CD14-positive monocyte (primary cell): Measurements from ENCODE around the gene CROCC. TPM values are rescaled to one million over a fixed set of nuclear protein-coding genes. Genes with fewer than 3 reads are reported as not detected.
"Not testable (repeated sequence)": the region's sequence is repeated elsewhere in the genome, so short reads cannot be mapped to it uniquely, and the experiment has no call there.

Experiments used
- DNase-seq, 3 donors: peaks; one replicate each; pipeline ENCODE4 v3.0.0-alpha.2; 2011 to 2022
- H2AFZ ChIP-seq: 2 replicates; pipeline ENCODE4 v1.6.0; 2012; ENCODE audit warnings: mild to moderate bottlenecking, low read depth, low read length, inconsistent platforms; ENCODE audit not compliant: insufficient read depth, poor library complexity, severe bottlenecking
- H3K27ac ChIP-seq, 2 donors: 1 replicate in 1 of 2; 2 replicates in 1 of 2; pipeline ENCODE4 v1.5.1; 2012 to 2013; ENCODE audit warnings: low read length in 2 of 2, control low read depth in 1 of 2, inconsistent platforms in 1 of 2, low read depth in 1 of 2, mild to moderate bottlenecking in 1 of 2
- H3K27me3 ChIP-seq, 2 donors: one replicate each; pipeline versions ENCODE4 v1.6.0 to v1.6.1; 2011 to 2013; ENCODE audit warnings: low read length in 2 of 2; ENCODE audit not compliant: control insufficient read depth in 2 of 2, insufficient read depth in 2 of 2
- H3K36me3 ChIP-seq, 2 donors: replicated peaks in 1 of 2; 1 replicate in 1 of 2; 2 replicates in 1 of 2; pipeline versions ENCODE4 v1.5.1 to v1.6.1; 2012 to 2013; ENCODE audit warnings: low read length in 2 of 2, control low read depth in 1 of 2, inconsistent platforms in 1 of 2, mild to moderate bottlenecking in 1 of 2; ENCODE audit not compliant: insufficient read depth in 2 of 2, control insufficient read depth in 1 of 2
- H3K4me1 ChIP-seq, 2 donors: 1 replicate in 1 of 2; 2 replicates in 1 of 2; pipeline versions ENCODE4 v1.5.1 to v1.6.1; 2012 to 2013; ENCODE audit warnings: low read length in 2 of 2, control low read depth in 1 of 2, inconsistent platforms in 1 of 2, mild to moderate bottlenecking in 1 of 2, moderate library complexity in 1 of 2; ENCODE audit not compliant: insufficient read depth in 2 of 2, control insufficient read depth in 1 of 2
- H3K4me2 ChIP-seq: replicated peaks from 2 replicates; pipeline ENCODE3; 2012; ENCODE audit warnings: low read length, moderate library complexity, mild to moderate bottlenecking; ENCODE audit not compliant: poor library complexity, severe bottlenecking; ENCODE audit errors: extremely low read depth
- H3K4me3 ChIP-seq, 3 experiments: fragments of 200-600 bp in 1 of 3; sonication (generic) in 1 of 3; replicated peaks in 1 of 3; 1 replicate in 2 of 3; 2 replicates in 1 of 3; pipeline ENCODE4 v1.5.1; 2011 to 2013; ENCODE audit warnings: low read length in 3 of 3, mild to moderate bottlenecking in 3 of 3, control low read depth in 2 of 3, low read depth in 2 of 3, inconsistent platforms in 1 of 3, moderate library complexity in 1 of 3
- H3K79me2 ChIP-seq: 2 replicates; pipeline ENCODE4 v1.6.0; 2012; ENCODE audit warnings: mild to moderate bottlenecking, control low read depth, inconsistent platforms, low read length, moderate library complexity; ENCODE audit not compliant: insufficient read depth
- H3K9ac ChIP-seq: 2 replicates; pipeline ENCODE4 v1.6.0; 2017; ENCODE audit warnings: low read length, mild to moderate bottlenecking; ENCODE audit not compliant: insufficient read depth, poor library complexity, severe bottlenecking
- H3K9me3 ChIP-seq, 2 donors: replicated peaks in 1 of 2; 1 replicate in 1 of 2; 2 replicates in 1 of 2; pipeline versions ENCODE4 v1.5.1 to v1.6.1; 2012 to 2013; ENCODE audit warnings: low read length in 2 of 2, control low read depth in 1 of 2; ENCODE audit not compliant: control insufficient read depth in 1 of 2, insufficient read depth in 1 of 2
- H4K20me1 ChIP-seq: 2 replicates; pipeline ENCODE4 v1.6.0; 2012; ENCODE audit warnings: mild to moderate bottlenecking, low read length, control low read depth, moderate library complexity; ENCODE audit not compliant: insufficient read depth
- H3K27ac Mint-ChIP-seq, 7 donors: one replicate each; pipeline ENCODE4 v1.8.0; 2020; ENCODE audit warnings: mild to moderate bottlenecking in 7 of 7, mixed read lengths in 7 of 7, moderate library complexity in 6 of 7, inconsistent platforms in 2 of 7
- H3K27me3 Mint-ChIP-seq, 3 donors: one replicate each; pipeline ENCODE4 v1.8.0; 2021 to 2022; ENCODE audit warnings: low read depth in 3 of 3, mild to moderate bottlenecking in 3 of 3, mixed read lengths in 3 of 3, moderate library complexity in 3 of 3, inconsistent platforms in 1 of 3
- H3K36me3 Mint-ChIP-seq, 2 donors: one replicate each; pipeline ENCODE4 v1.8.0; 2020; ENCODE audit warnings: mixed read lengths in 2 of 2, inconsistent platforms in 1 of 2, mild to moderate bottlenecking in 1 of 2
- H3K4me1 Mint-ChIP-seq: one replicate; pipeline ENCODE4 v1.8.0; 2020; ENCODE audit warnings: mild to moderate bottlenecking, mixed read lengths
- H3K4me3 Mint-ChIP-seq, 2 donors: one replicate each; pipeline ENCODE4 v1.8.0; 2020; ENCODE audit warnings: mild to moderate bottlenecking in 2 of 2, mixed read lengths in 2 of 2, moderate library complexity in 1 of 2
- H3K9me3 Mint-ChIP-seq, 7 donors: one replicate each; pipeline ENCODE4 v1.8.0; 2020 to 2022; ENCODE audit warnings: mixed read lengths in 7 of 7, mild to moderate bottlenecking in 6 of 7, moderate library complexity in 6 of 7, inconsistent platforms in 2 of 7
- WGBS: methylation state at CpG from one replicate; pipeline ENCODE4 v1.1.5; 2013; ENCODE audit warnings: missing lambda C conversion rate; ENCODE audit not compliant: insufficient coverage; 5-methylcytosine and 5-hydroxymethylcytosine counted together
- intact Hi-C, 2 donors: fragments of 100-400 bp; cut with micrococcal nuclease; formaldehyde crosslinking; loops; one replicate each; pipeline versions ENCODE4 v1.15.0 to v1.15.1; 2023
- polyA plus RNA-seq, 3 donors: library from polyadenylated mRNA; depleted of rRNA in 1 of 3; unstranded in 2 of 3; stranded (reverse) in 1 of 3; fragments of 300-500 nt in 2 of 3; fragments of >200 nt in 1 of 3; fragmentation: Illumina TruSeq in 2 of 3; gene quantifications; 1 replicate in 2 of 3; 2 replicates in 1 of 3; pipeline ENCODE4 v1.2.3, GENCODE V29; 2012 to 2021
- TF ChIP-seq, protein P1 (sequence below): fragments of 200-600 bp; IDR thresholded peaks from one replicate; pipeline ENCODE4 v1.8.0; 2022; ENCODE audit warnings: antibody characterized with exemption, mild to moderate bottlenecking

Gene CROCC
- polyA plus RNA-seq, 3 donors: 0.21 to 46.1 (median 0.69) TPM

DNA sequence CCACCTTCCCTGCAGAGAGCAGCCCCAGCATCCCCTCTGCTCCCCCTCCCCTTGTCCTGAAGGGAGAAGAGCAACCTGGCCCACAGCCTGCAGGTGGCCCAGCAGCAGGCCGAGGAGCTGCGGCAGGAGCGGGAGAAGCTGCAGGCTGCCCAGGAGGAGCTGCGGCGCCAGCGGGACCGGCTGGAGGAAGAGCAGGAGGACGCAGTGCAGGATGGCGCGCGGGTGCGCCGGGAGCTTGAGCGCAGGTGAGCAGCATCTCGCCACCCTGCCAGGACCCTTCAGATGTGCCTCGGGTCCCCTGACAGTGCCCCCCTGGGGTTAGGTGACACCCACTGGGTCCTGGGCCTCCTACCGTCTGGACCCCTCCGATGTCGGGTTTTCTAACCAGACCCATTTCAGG is 22.3 kb downstream of the CROCC start:
- no peak overlapping the region for H3K4me3 Mint-ChIP-seq
- no peak overlapping the region for H3K4me2 ChIP-seq
- 99% methylated on average over 16 of the region's 19 CpGs for WGBS
- H3K4me3 ChIP-seq: no peak overlapping the region
- H3K27ac ChIP-seq: no peak overlapping the region
- TF ChIP-seq, protein P1, sequence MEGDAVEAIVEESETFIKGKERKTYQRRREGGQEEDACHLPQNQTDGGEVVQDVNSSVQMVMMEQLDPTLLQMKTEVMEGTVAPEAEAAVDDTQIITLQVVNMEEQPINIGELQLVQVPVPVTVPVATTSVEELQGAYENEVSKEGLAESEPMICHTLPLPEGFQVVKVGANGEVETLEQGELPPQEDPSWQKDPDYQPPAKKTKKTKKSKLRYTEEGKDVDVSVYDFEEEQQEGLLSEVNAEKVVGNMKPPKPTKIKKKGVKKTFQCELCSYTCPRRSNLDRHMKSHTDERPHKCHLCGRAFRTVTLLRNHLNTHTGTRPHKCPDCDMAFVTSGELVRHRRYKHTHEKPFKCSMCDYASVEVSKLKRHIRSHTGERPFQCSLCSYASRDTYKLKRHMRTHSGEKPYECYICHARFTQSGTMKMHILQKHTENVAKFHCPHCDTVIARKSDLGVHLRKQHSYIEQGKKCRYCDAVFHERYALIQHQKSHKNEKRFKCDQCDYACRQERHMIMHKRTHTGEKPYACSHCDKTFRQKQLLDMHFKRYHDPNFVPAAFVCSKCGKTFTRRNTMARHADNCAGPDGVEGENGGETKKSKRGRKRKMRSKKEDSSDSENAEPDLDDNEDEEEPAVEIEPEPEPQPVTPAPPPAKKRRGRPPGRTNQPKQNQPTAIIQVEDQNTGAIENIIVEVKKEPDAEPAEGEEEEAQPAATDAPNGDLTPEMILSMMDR: no peak
- no peaks in the 10 kb centered on the region for H3K4me1 ChIP-seq
- no peaks in the 10 kb centered on the region for H3K79me2 ChIP-seq
- intact Hi-C loops: no loop called here
- H2AFZ ChIP-seq: no peak overlapping the region
- H3K9me3 Mint-ChIP-seq: peaks cover 0 to 2% (median 0%) of the 10 kb centered on the region in 7 donors
- H3K27ac Mint-ChIP-seq: no peak overlapping the region
- no peaks in the 10 kb centered on the region for H3K9me3 ChIP-seq
- H3K27me3 ChIP-seq: no peaks in the 10 kb centered on the region
- no peak for DNase-seq
- H3K4me1 Mint-ChIP-seq: no peaks in the 10 kb centered on the region
- peaks cover 7 to 13% of the 10 kb centered on the region in 2 donors for H3K36me3 Mint-ChIP-seq
- peaks cover 0 to 8% of the 10 kb centered on the region in 2 donors for H3K36me3 ChIP-seq
- H3K9ac ChIP-seq: no peak overlapping the region
- peaks cover 0 to 5% (median 1%) of the 10 kb centered on the region in 3 donors for H3K27me3 Mint-ChIP-seq
- H4K20me1 ChIP-seq: no peaks in the 10 kb centered on the region

DNA sequence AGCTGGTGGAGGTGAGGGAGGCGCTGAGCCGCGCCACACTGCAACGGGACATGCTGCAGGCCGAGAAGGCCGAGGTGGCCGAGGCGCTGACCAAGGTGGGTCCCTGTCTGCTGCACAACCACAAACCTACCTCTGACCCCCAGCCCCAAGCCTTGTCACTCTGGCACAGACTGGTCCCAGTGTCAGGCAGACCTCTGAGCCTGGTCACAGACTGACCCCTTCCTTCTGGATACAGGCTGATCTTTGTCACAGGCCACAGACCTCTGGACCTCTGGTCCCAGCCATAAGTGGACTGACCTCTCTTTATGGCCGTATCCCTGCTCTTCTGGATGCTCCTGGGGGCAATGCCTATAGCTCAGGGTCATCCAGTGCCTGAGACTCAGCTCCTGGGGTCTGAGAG is 23.8 kb downstream of the CROCC start:
- H3K4me2 ChIP-seq, H3K27me3 Mint-ChIP-seq, intact Hi-C loops, H2AFZ ChIP-seq, H4K20me1 ChIP-seq, H3K36me3 ChIP-seq, H3K4me3 Mint-ChIP-seq, H3K79me2 ChIP-seq, H3K4me1 ChIP-seq, H3K4me1 Mint-ChIP-seq, H3K27me3 ChIP-seq, H3K9ac ChIP-seq, DNase-seq, H3K9me3 ChIP-seq, H3K9me3 Mint-ChIP-seq, H3K27ac Mint-ChIP-seq, H3K4me3 ChIP-seq, H3K27ac ChIP-seq: not testable (repeated sequence)
- 67% methylated on average over 1 of the region's 9 CpGs for WGBS
- H3K36me3 Mint-ChIP-seq: peaks cover 6 to 13% of the 10 kb centered on the region in 2 donors

DNA sequence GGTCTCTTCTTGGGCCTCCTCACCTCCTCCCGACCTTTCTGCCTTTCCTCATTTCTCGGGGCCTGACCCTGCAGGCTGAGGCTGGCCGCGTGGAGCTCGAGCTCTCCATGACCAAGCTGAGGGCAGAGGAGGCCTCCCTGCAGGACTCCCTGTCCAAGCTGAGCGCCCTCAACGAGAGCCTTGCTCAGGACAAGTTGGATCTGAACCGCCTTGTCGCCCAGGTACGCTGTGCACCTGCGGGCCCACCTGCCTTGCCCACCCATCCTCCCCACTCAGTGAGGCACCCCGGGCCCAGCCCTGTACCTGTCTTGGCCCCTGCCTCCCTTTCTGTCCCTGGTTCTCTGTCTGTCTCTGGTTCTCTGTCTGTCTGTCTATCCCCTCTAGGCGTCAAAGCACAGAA is 24.5 kb downstream of the CROCC start:
- H3K4me3 Mint-ChIP-seq, H3K4me1 Mint-ChIP-seq, H3K27ac ChIP-seq, H3K79me2 ChIP-seq, H4K20me1 ChIP-seq, H3K36me3 Mint-ChIP-seq, H3K4me2 ChIP-seq, H3K9me3 ChIP-seq, H2AFZ ChIP-seq, H3K4me3 ChIP-seq, H3K4me1 ChIP-seq, DNase-seq, H3K27me3 ChIP-seq, intact Hi-C loops, H3K27me3 Mint-ChIP-seq, H3K36me3 ChIP-seq, H3K9ac ChIP-seq, H3K9me3 Mint-ChIP-seq: not testable (repeated sequence)
- peak overlapping the region in 1 of 7 donors; percentile 7 for H3K27ac Mint-ChIP-seq
- WGBS: 97% methylated on average over 6 of the region's 13 CpGs
